ENCODE data around the gene TTC1.
A peak's percentile ranks its signal among the peaks of the same experiment; 100 is the strongest.
"Not testable (repeated sequence)": the region's sequence is repeated elsewhere in the genome, so short reads cannot be mapped to it uniquely, and the experiment has no call there.

The TTC1 gene

DNA sequence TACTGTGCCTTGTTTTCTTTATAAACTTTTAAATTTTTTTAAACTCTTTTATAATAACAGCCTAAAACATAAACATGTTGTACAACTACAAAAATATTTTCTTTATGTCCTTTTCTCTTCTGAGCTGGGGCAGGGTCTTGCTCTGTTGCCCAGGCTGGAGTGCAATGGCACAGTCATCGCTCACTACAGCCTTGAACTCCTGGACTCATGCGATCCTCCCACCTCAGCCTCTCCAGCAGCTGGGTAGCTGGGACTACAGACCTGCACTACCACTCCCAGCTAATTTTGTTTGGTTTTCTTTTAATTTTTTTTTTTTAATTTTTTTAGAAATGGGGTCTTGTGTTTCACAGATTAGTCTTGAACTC, 31.5 kb downstream of the TTC1 start:
- no peak for DNase-seq (ENCODE audit: low spot score)

DNA sequence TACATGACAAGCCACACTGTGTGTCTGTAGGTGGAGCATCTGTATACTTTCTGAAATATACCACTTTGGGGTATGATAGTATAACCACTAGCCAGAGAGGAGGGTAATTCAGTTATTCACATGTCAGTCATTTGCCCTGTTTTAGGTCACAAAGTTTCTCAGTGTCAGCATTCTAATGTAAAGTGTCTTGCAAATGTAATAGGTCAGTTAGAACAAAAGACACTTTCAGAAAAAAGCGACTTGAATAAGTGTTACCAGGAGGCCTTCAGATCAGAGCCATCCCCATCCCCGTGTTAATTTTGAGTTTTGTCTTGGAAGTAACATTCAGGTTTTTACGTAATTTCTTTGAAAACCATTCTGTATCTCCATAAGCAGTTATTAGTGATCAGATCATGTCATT, 33.7 kb downstream of the TTC1 start:
- no peak for DNase-seq (ENCODE audit: low spot score)

- DNase-seq (ENCODE audit: low spot score): no peak
Measured at GRCh38 chr5:160044391-160044804, 35.5 kb downstream of the TTC1 start.

- DNase-seq (ENCODE audit: low spot score): no peak
Measured at GRCh38 chr5:160044967-160045366, 36.0 kb downstream of the TTC1 start.

- DNase-seq (ENCODE audit: low spot score): no peak
Measured at GRCh38 chr5:160047423-160047822, 38.5 kb downstream of the TTC1 start.

DNA sequence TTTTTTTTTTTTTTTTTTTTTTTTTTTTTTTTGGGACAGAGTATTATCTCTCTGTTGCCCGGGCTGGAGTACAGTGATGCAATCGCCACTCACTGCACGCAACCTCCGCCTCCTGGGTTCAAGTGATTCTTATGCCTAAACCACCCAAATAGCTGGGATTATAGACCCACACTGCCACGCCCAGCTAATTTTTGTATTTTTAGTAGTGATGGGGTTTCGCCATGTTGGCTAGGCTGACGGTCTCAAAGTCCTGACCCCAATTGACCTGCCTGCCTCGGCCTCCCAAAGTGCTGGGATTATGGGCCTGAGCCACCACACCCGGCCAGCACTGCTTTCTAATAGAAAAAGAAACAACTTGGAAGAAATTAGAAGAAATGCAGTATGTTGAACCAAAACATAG, 39.2 kb downstream of the TTC1 start:
- DNase-seq (ENCODE audit: low spot score): no peak

DNA sequence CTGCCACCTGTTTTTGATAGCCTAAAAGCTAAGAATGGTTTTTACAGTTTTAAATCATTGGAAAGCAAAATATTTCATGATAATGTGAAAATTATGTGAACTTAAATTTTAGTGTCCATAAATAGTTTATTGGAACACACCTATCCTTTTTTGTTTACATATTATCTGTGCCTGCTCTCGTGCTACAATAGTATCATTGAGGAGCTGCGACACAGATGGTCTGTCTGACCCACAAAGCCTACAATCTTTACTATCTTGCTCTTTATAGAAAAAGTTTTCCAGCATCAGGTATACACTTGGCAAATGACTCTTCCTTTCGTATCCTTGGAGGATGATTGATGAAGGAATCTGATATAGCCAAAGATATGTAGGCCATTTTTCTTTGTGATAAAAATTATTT, 40.2 kb downstream of the TTC1 start:
- no peak for DNase-seq (ENCODE audit: low spot score)

DNA sequence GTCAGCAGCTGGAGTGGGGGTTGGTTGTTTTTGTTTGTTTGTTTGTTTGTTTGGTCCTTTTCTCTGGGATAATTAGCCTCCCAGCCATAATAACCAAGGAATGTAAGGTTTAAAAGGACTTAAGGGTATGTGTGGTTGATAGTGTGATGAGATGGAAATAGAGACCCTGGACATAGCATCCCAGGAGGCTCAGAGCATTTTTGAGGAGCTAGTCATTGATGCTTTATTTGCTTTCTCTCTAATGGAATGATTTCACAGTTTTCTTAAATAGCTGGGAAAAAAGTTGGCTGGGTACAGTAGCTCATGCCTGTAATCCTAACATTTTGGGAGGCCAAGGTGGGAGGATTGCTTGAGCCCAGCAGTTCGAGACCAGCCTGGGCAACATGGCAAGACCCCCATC, 45.1 kb downstream of the TTC1 start:
- no peak for DNase-seq (ENCODE audit: low spot score)

DNA sequence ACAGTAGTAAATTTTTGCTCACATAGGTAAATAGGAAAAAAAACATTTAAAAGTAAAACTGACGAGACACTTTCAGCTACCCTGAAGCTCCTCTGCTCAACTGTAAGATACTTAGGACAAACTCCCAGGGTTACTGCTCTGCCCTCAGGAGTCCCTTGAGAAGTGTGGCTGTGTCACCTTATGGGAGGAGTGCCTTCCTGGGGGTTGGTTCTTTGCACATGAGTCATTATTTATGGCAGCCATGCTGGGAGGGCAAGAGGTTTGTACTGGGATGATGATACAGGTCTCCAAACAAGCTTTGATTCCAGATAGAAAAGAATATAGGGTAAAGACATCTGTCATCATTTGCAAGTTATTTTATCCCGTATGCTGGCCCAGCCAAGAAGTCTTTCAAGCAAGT, 45.9 kb downstream of the TTC1 start:
- peak; percentile 35 for DNase-seq (ENCODE audit: low spot score)

- DNase-seq (ENCODE audit: low spot score): no peak
Measured at GRCh38 chr5:160057256-160057655, 48.3 kb downstream of the TTC1 start.

DNA sequence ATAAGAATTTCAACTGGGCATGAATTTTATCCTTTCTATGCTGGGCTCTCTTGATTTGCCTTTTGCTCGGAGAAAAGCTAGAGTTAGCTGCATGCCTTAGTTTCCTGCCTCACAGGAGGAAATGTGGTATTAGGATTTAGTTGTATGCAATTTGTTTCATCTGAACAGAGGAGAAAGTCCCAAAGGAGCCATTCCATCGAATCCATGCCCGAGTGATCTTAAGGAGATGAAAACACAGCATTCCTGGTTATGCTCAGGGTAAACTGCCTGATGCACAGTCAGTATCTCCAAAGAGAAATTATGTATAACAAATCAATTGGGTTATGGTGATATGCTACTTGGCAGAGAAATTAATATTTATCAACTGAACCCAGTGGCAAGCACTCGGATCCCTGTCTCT, 51.1 kb downstream of the TTC1 start:
- DNase-seq (ENCODE audit: low spot score): no peak

GRCh38 chr5:160061770-160062169, 52.8 kb downstream of the TTC1 start:
- DNase-seq (ENCODE audit: low spot score): no peak

- no peak for DNase-seq (ENCODE audit: low spot score)
Measured at GRCh38 chr5:160064417-160064810, 55.5 kb downstream of the TTC1 start.

GRCh38 chr5:160064995-160065614, 56.2 kb downstream of the TTC1 start:
- DNase-seq (ENCODE audit: low spot score): no peak

GRCh38 chr5:160069120-160069519, 60.2 kb downstream of the TTC1 start:
- DNase-seq (ENCODE audit: low spot score): not testable (repeated sequence)

GRCh38 chr5:160071516-160071915, 62.6 kb downstream of the TTC1 start:
- no peak for DNase-seq (ENCODE audit: low spot score)

DNA sequence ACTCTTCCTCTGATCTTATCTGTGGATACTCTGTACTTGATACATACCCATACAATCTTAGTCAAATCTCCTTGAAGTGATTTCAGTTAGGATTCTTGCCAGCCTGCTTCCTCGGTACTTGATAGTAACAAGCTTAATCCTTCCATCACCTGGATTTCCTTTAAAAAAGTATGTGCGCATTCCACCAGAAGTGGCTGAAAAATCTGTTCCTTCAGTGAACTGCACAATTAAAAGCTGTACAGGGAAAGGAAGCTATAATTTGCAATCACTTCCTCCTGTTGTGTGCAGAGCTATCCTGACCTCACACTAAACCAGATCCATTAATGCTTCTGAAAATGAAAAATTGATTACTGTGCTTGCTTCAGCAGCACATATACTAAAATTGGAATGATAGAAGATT, 63.0 kb downstream of the TTC1 start:
- DNase-seq (ENCODE audit: low spot score): no peak

DNA sequence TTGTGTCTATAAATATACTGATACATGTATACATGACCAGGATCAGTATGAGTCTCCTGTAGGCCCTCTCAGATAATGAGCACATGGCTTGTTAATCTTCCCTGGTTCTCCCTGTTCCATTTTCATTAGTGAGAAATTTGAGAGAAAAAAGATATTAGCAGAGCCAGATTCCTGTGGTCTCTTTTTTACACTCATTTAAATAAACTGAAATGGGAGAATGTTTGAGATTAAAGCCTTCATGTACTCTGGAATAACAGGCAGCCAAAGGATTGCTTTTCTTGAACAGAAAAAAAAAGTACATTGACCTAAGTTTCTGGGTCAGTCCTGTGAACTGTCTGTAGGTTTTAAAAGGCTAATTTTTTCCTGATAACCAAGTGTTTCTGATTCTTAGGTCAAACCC, 66.1 kb downstream of the TTC1 start:
- DNase-seq (ENCODE audit: low spot score): no peak

GRCh38 chr5:160076997-160077396, 68.1 kb downstream of the TTC1 start:
- no peak for DNase-seq (ENCODE audit: low spot score)

GRCh38 chr5:160079753-160080152, 70.8 kb downstream of the TTC1 start:
- DNase-seq (ENCODE audit: low spot score): no peak

- no peak for DNase-seq (ENCODE audit: low spot score)
Measured at GRCh38 chr5:160081495-160081894, 72.6 kb downstream of the TTC1 start.

DNA sequence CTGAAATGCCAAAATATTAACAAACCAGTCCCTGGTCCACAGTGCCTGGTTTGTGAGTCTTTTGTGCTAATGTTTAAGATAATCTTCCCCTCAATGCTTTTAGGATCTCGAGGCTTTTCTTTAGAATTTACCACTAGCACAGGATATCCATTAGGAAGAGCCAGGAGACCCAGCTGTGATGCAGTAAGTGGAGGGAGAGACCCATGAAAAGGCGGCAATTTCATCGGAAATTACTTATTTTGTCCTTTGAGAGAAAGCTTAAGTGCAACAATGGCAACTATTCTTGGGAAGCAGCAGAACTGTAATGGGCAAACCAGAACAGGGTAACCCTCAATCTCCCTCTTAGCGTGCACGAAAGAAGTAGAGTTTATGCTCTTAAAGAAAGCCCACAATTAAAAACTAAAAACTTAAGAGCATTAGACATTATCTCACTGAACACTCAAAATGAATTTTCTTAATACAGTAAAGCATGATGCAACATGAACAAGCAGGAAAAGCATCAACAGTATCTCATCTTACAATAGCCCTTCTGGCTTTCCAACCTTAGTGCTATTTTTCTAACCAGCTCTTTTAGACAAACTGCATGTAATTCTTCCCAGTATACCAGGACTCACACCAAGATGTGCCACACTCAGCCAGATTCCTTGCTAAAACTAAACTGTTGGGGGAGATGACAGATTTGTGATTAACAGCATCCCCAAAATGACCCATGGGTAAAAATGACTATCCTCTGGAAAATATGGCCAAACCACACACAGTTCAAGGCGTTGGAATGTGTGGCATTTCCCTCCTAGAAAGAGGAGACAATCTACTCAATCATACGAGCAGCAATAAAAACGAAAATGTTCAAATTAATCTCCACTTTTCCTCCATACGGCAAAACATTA, 73.9 kb downstream of the TTC1 start:
- DNase-seq (ENCODE audit: low spot score): peak; percentile 75

DNA sequence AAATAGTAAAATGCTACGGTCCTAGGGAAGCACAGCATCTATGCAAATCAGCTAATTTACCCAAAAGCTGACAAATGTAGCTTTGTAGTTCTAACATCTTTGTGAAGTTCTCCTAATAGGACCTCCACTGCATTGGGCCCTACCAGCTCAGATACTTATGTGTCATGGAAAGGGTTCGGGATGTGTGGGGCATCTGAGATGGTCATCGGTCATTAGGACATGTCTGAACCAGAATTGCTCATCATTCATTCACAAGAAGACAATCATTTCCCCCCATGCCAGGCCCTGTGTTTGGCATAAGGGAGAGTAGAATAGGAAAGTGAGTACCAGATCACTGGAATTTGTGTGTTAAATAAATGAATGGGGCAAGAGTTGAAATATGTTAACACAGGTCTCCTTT, 74.6 kb downstream of the TTC1 start:
- peak; percentile 60 for DNase-seq (ENCODE audit: low spot score)

GRCh38 chr5:160084144-160084543, 75.2 kb downstream of the TTC1 start:
- no peak for DNase-seq (ENCODE audit: low spot score)
